B cell (primary cell): ENCODE data around the gene PAN2.

Experiments used
- EZH2 ChIP-seq: IDR thresholded peaks from 2 replicates; pipeline ENCODE4 v1.6.1; 2012; ENCODE audit warnings: borderline replicate concordance, low read depth, mild to moderate bottlenecking, moderate library complexity, low read length; ENCODE audit not compliant: insufficient read depth, poor library complexity, severe bottlenecking
- TF ChIP-seq, protein P1 (sequence below): fragments of 200-600 bp; IDR thresholded peaks from one replicate; pipeline ENCODE4 v1.8.0; 2022; ENCODE audit warnings: antibody characterized with exemption, mild to moderate bottlenecking

DNA sequence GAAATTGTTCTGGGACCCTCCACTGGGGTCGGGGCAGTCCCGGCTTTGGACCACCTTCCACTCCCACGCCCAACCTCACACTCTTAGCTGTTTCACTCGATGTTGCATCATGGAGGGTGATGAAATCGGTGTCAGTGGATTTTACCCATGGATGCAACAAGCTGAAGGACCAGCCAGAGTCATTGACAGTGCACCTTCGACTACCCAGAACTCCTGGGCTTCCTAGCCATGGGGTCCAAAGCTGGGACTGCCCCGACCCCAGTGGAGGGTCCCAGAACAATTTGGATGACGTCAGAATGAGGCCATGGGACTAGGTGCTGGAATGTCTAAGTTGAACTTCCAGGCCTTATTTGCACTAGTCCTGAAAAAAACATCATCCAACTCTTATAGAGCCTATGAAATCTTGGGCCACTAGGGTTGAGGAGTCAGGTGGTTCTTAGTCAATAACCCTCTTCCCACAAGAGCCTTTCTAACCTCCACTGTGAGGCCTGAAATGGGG lies 4.0 kb upstream of the PAN2 start:
- TF ChIP-seq, protein P1, sequence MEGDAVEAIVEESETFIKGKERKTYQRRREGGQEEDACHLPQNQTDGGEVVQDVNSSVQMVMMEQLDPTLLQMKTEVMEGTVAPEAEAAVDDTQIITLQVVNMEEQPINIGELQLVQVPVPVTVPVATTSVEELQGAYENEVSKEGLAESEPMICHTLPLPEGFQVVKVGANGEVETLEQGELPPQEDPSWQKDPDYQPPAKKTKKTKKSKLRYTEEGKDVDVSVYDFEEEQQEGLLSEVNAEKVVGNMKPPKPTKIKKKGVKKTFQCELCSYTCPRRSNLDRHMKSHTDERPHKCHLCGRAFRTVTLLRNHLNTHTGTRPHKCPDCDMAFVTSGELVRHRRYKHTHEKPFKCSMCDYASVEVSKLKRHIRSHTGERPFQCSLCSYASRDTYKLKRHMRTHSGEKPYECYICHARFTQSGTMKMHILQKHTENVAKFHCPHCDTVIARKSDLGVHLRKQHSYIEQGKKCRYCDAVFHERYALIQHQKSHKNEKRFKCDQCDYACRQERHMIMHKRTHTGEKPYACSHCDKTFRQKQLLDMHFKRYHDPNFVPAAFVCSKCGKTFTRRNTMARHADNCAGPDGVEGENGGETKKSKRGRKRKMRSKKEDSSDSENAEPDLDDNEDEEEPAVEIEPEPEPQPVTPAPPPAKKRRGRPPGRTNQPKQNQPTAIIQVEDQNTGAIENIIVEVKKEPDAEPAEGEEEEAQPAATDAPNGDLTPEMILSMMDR = no peak
- TF ChIP-seq EZH2 = no peak
